Fibroblast of the aortic adventitia (primary cell): ENCODE data around the gene LMX1B. TPM values are rescaled to one million over a fixed set of nuclear protein-coding genes. Genes with fewer than 3 reads are reported as not detected.

Source experiments
- DNase-seq: peaks from one replicate; pipeline ENCODE4 v3.0.0-alpha.2; 2010; ENCODE audit warnings: low read depth
- H3K4me3 ChIP-seq: 2 replicates; pipeline ENCODE4 v1.5.1; 2011; ENCODE audit warnings: low read depth, mild to moderate bottlenecking, control low read depth, low read length, moderate library complexity
- total RNA-seq: library from RNA; depleted of rRNA; stranded (reverse); fragments of >200 nt; gene quantifications from 2 replicates; pipeline ENCODE4 v1.2.3, GENCODE V29; 2012; ENCODE audit warnings: low replicate concordance
- TF ChIP-seq, protein P1 (sequence below): IDR thresholded peaks from 2 replicates; pipeline ENCODE4 v1.5.1; 2011; ENCODE audit warnings: mild to moderate bottlenecking, low read length, control low read depth, inconsistent platforms; ENCODE audit not compliant: insufficient read depth

The LMX1B gene
- total RNA-seq, 1 donor, result not detected

- TF ChIP-seq, protein P1, sequence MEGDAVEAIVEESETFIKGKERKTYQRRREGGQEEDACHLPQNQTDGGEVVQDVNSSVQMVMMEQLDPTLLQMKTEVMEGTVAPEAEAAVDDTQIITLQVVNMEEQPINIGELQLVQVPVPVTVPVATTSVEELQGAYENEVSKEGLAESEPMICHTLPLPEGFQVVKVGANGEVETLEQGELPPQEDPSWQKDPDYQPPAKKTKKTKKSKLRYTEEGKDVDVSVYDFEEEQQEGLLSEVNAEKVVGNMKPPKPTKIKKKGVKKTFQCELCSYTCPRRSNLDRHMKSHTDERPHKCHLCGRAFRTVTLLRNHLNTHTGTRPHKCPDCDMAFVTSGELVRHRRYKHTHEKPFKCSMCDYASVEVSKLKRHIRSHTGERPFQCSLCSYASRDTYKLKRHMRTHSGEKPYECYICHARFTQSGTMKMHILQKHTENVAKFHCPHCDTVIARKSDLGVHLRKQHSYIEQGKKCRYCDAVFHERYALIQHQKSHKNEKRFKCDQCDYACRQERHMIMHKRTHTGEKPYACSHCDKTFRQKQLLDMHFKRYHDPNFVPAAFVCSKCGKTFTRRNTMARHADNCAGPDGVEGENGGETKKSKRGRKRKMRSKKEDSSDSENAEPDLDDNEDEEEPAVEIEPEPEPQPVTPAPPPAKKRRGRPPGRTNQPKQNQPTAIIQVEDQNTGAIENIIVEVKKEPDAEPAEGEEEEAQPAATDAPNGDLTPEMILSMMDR, result no peak
- no peak for DNase-seq
- H3K4me3 ChIP-seq, result no peak overlapping the region
Measured at GRCh38 chr9:126626127-126626925, 12.6 kb downstream of the LMX1B start.

- H3K4me3 ChIP-seq, result no peak overlapping the region
- TF ChIP-seq, protein P1, result no peak
- no peak for DNase-seq
Measured at GRCh38 chr9:126626926-126627233, 13.2 kb downstream of the LMX1B start.

DNA sequence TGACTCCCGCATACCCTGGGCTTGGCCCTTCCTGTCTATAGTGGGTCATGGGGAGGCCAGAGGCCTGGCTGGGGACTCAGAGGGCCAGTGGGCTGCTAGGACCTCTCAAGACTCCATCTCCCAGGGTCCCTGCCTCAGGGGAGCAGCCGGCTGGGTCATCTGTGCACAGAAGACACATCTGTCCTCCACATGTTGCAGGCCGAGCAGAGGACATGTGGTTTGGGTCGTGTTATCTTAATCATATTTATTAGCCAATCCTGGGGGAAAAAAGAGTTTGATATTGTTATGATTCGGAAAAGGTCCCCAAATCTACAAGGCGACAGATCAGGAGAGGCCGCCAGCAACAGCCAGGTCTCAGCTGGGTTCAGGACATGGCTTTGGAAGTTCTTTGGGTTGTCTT is 14.4 kb downstream of the LMX1B start:
- no peak for DNase-seq
- TF ChIP-seq, protein P1, result no peak
- no peak overlapping the region for H3K4me3 ChIP-seq

- no peak for DNase-seq
- no peak overlapping the region for H3K4me3 ChIP-seq
- TF ChIP-seq, protein P1, result no peak
Measured at GRCh38 chr9:126628969-126629674, 15.4 kb downstream of the LMX1B start.

DNA sequence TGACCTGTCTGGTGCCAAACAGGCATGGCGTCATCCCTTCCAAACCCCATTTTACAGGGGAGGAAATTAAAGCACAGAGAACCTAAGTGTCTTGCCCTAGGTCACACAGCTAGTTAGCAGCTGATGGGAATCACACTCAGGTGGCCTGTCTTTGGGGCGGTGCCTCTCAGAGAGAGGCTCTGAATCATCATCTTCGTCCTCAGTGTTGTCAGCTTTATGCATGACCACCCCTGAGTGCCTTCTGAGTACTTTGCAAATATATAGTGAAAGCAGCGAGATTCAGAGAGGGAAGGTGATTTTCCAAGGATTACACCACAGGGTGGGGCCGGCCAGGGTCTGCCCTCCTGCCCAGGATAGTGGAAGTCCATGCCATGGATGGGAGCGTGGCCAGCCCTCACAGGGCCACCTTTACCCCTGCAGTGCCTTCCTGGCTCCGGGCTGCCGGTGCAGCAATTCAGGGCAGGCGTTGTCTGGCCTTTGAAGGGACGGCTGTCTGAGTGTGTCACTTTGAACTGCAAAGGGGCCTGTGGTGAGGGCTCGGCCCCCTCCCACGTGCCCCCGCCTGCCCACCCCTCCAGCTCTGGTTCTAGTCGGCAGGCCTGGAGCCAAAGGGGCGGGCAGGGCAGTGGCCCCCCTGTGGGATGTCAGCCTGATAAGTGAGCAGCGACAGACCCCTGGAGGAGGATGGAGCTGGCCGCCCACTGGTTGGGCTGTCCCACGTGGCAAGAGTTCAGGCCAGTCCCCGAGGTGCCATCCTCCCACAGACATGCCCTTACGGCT is 16.9 kb downstream of the LMX1B start:
- TF ChIP-seq, protein P1, result no peak
- H3K4me3 ChIP-seq, result no peak overlapping the region
- no peak for DNase-seq

GRCh38 chr9:126631254-126631653 is 17.5 kb downstream of the LMX1B start:
- no peak overlapping the region for H3K4me3 ChIP-seq
- DNase-seq, result no peak
- TF ChIP-seq, protein P1, result no peak
